ENCODE results near the gene PLPPR5.

Gene PLPPR5

GRCh38 chr1:98969798-98970490, 34.7 kb downstream of the PLPPR5 start:
- no peak overlapping the region for H2AK5ac ChIP-seq (ENCODE audit: low read length)
- H4K12ac ChIP-seq (ENCODE audit: low read depth, low read length) = no peak overlapping the region
- no peak overlapping the region for H2BK5ac ChIP-seq (ENCODE audit: low read depth, low read length, poor library complexity)
- H3K27ac ChIP-seq (ENCODE audit: low read depth, low read length) = no peak overlapping the region
- H3K18ac ChIP-seq (ENCODE audit: low read length) = no peak overlapping the region
- H3K23ac ChIP-seq (ENCODE audit: low read length) = no peak overlapping the region
- no peaks in the 10 kb centered on the region for H3K4me1 ChIP-seq (ENCODE audit: control insufficient read depth in 1 of 2, insufficient read depth in 2 of 2, low read length in 2 of 2)
- H3K79me2 ChIP-seq (ENCODE audit: control insufficient read depth, insufficient read depth, low read length, poor library complexity) = no peaks in the 10 kb centered on the region
- H3K9ac ChIP-seq (ENCODE audit: low read length) = no peak overlapping the region
- H2AFZ ChIP-seq (ENCODE audit: insufficient read depth, low read length, poor library complexity) = no peak overlapping the region
- no peak for DNase-seq
- H4K8ac ChIP-seq (ENCODE audit: low read depth, low read length) = no peak overlapping the region
- no peak overlapping the region for H2BK12ac ChIP-seq (ENCODE audit: low read length)
- no peaks in the 10 kb centered on the region for H3K9me3 ChIP-seq (ENCODE audit: insufficient read depth, low read depth, low read length)
- no CpG with 5 or more reads among the region's 1 CpG for WGBS (ENCODE audit: extremely low coverage, insufficient coverage, insufficient read length)
- no peak overlapping the region for H3K4ac ChIP-seq (ENCODE audit: low read depth, low read length)
- no peak overlapping the region for H3K4me2 ChIP-seq (ENCODE audit: low read length)
- no peaks in the 10 kb centered on the region for H3K36me3 ChIP-seq (ENCODE audit: control insufficient read depth in 1 of 2, insufficient read depth in 2 of 2, low read length in 2 of 2)
- H3K14ac ChIP-seq (ENCODE audit: low read length) = no peak overlapping the region
- no peak overlapping the region for H3K4me3 ChIP-seq (ENCODE audit: low read depth, low read length)
- no peak overlapping the region for H4K91ac ChIP-seq (ENCODE audit: low read depth, low read length)
- no peaks in the 10 kb centered on the region for H3K27me3 ChIP-seq (ENCODE audit: insufficient read depth, low read length)
- H3K79me1 ChIP-seq (ENCODE audit: low read length) = no peaks in the 10 kb centered on the region
- no peak overlapping the region for H2BK120ac ChIP-seq (ENCODE audit: insufficient read depth, low read length, poor library complexity)

GRCh38 chr1:98967122-98967521, 37.5 kb downstream of the PLPPR5 start:
- no peak overlapping the region for H3K4me2 ChIP-seq (ENCODE audit: low read length)
- H3K23ac ChIP-seq (ENCODE audit: low read length) = no peak overlapping the region
- no peak overlapping the region for H3K9ac ChIP-seq (ENCODE audit: low read length)
- H3K4me3 ChIP-seq (ENCODE audit: low read depth, low read length) = no peak overlapping the region
- no peaks in the 10 kb centered on the region for H3K4me1 ChIP-seq (ENCODE audit: control insufficient read depth in 1 of 2, insufficient read depth in 2 of 2, low read length in 2 of 2)
- H2AK5ac ChIP-seq (ENCODE audit: low read length) = no peak overlapping the region
- no CpG with 5 or more reads among the region's 1 CpG for WGBS (ENCODE audit: extremely low coverage, insufficient coverage, insufficient read length)
- no peak overlapping the region for H4K12ac ChIP-seq (ENCODE audit: low read depth, low read length)
- no peaks in the 10 kb centered on the region for H3K36me3 ChIP-seq (ENCODE audit: control insufficient read depth in 1 of 2, insufficient read depth in 2 of 2, low read length in 2 of 2)
- no peak overlapping the region for H2BK5ac ChIP-seq (ENCODE audit: low read depth, low read length, poor library complexity)
- H3K79me1 ChIP-seq (ENCODE audit: low read length) = no peaks in the 10 kb centered on the region
- H2BK12ac ChIP-seq (ENCODE audit: low read length) = no peak overlapping the region
- no peak overlapping the region for H3K14ac ChIP-seq (ENCODE audit: low read length)
- H3K27ac ChIP-seq (ENCODE audit: low read depth, low read length) = no peak overlapping the region
- no peak overlapping the region for H3K4ac ChIP-seq (ENCODE audit: low read depth, low read length)
- no peak for DNase-seq
- H4K91ac ChIP-seq (ENCODE audit: low read depth, low read length) = no peak overlapping the region
- H3K27me3 ChIP-seq (ENCODE audit: insufficient read depth, low read length) = no peaks in the 10 kb centered on the region
- no peak overlapping the region for H4K8ac ChIP-seq (ENCODE audit: low read depth, low read length)
- H2AFZ ChIP-seq (ENCODE audit: insufficient read depth, low read length, poor library complexity) = no peak overlapping the region
- H3K18ac ChIP-seq (ENCODE audit: low read length) = no peak overlapping the region
- no peaks in the 10 kb centered on the region for H3K9me3 ChIP-seq (ENCODE audit: insufficient read depth, low read depth, low read length)
- no peaks in the 10 kb centered on the region for H3K79me2 ChIP-seq (ENCODE audit: control insufficient read depth, insufficient read depth, low read length, poor library complexity)
- no peak overlapping the region for H2BK120ac ChIP-seq (ENCODE audit: insufficient read depth, low read length, poor library complexity)

- H3K9me3 ChIP-seq (ENCODE audit: insufficient read depth, low read depth, low read length) = no peaks in the 10 kb centered on the region
- H2BK120ac ChIP-seq (ENCODE audit: insufficient read depth, low read length, poor library complexity) = no peak overlapping the region
- H3K79me2 ChIP-seq (ENCODE audit: control insufficient read depth, insufficient read depth, low read length, poor library complexity) = no peaks in the 10 kb centered on the region
- H3K23ac ChIP-seq (ENCODE audit: low read length) = no peak overlapping the region
- peak; percentile 9 to 42 for DNase-seq
- no peaks in the 10 kb centered on the region for H3K4me1 ChIP-seq (ENCODE audit: control insufficient read depth in 1 of 2, insufficient read depth in 2 of 2, low read length in 2 of 2)
- H3K36me3 ChIP-seq (ENCODE audit: control insufficient read depth in 1 of 2, insufficient read depth in 2 of 2, low read length in 2 of 2) = no peaks in the 10 kb centered on the region
- no peak overlapping the region for H3K27ac ChIP-seq (ENCODE audit: low read depth, low read length)
- H3K4ac ChIP-seq (ENCODE audit: low read depth, low read length) = no peak overlapping the region
- no peak overlapping the region for H4K8ac ChIP-seq (ENCODE audit: low read depth, low read length)
- WGBS (ENCODE audit: extremely low coverage, insufficient coverage, insufficient read length) = no CpG with 5 or more reads among the region's 3 CpGs
- H3K27me3 ChIP-seq (ENCODE audit: insufficient read depth, low read length) = no peaks in the 10 kb centered on the region
- H3K4me3 ChIP-seq (ENCODE audit: low read depth, low read length) = no peak overlapping the region
- H4K12ac ChIP-seq (ENCODE audit: low read depth, low read length) = no peak overlapping the region
- H3K79me1 ChIP-seq (ENCODE audit: low read length) = no peaks in the 10 kb centered on the region
- no peak overlapping the region for H3K9ac ChIP-seq (ENCODE audit: low read length)
- no peak overlapping the region for H4K91ac ChIP-seq (ENCODE audit: low read depth, low read length)
- H2AK5ac ChIP-seq (ENCODE audit: low read length) = no peak overlapping the region
- no peak overlapping the region for H2BK12ac ChIP-seq (ENCODE audit: low read length)
- no peak overlapping the region for H3K4me2 ChIP-seq (ENCODE audit: low read length)
- no peak overlapping the region for H2AFZ ChIP-seq (ENCODE audit: insufficient read depth, low read length, poor library complexity)
- H3K14ac ChIP-seq (ENCODE audit: low read length) = no peak overlapping the region
- H3K18ac ChIP-seq (ENCODE audit: low read length) = no peak overlapping the region
- no peak overlapping the region for H2BK5ac ChIP-seq (ENCODE audit: low read depth, low read length, poor library complexity)
Observed at GRCh38 chr1:98965394-98965793, 39.3 kb downstream of the PLPPR5 start.

GRCh38 chr1:98964198-98964597, 40.5 kb downstream of the PLPPR5 start:
- Histone ChIP-seq H3K4me1 (ENCODE audit: control insufficient read depth in 1 of 2, insufficient read depth in 2 of 2, low read length in 2 of 2) (no peaks in the 10 kb centered on the region), H2AK5ac (ENCODE audit: low read length) (no peak overlapping the region), H3K79me1 (ENCODE audit: low read length) (no peaks in the 10 kb centered on the region), H3K9me3 (ENCODE audit: insufficient read depth, low read depth, low read length) (no peaks in the 10 kb centered on the region), H3K36me3 (ENCODE audit: control insufficient read depth in 1 of 2, insufficient read depth in 2 of 2, low read length in 2 of 2) (no peaks in the 10 kb centered on the region), H2AFZ (ENCODE audit: insufficient read depth, low read length, poor library complexity) (no peak overlapping the region), H4K12ac (ENCODE audit: low read depth, low read length) (peak overlapping the region; percentile 24), H3K4me2 (ENCODE audit: low read length) (no peak overlapping the region), H4K91ac (ENCODE audit: low read depth, low read length) (no peak overlapping the region), H3K9ac (ENCODE audit: low read length) (no peak overlapping the region), H3K79me2 (ENCODE audit: control insufficient read depth, insufficient read depth, low read length, poor library complexity) (no peaks in the 10 kb centered on the region), H3K4ac (ENCODE audit: low read depth, low read length) (no peak overlapping the region), H3K27ac (ENCODE audit: low read depth, low read length) (no peak overlapping the region), H2BK12ac (ENCODE audit: low read length) (no peak overlapping the region), H4K8ac (ENCODE audit: low read depth, low read length) (no peak overlapping the region), H2BK120ac (ENCODE audit: insufficient read depth, low read length, poor library complexity) (no peak overlapping the region), H3K14ac (ENCODE audit: low read length) (no peak overlapping the region), H3K4me3 (ENCODE audit: low read depth, low read length) (no peak overlapping the region), H3K23ac (ENCODE audit: low read length) (no peak overlapping the region), H3K27me3 (ENCODE audit: insufficient read depth, low read length) (no peaks in the 10 kb centered on the region), H3K18ac (ENCODE audit: low read length) (no peak overlapping the region), H2BK5ac (ENCODE audit: low read depth, low read length, poor library complexity) (no peak overlapping the region)
- no peak for DNase-seq
- WGBS (ENCODE audit: extremely low coverage, insufficient coverage, insufficient read length) = no CpG with 5 or more reads among the region's 4 CpGs
